ENCODE results near the gene PRIM1.
"Not testable (repeated sequence)": the region's sequence is repeated elsewhere in the genome, so short reads cannot be mapped to it uniquely, and the experiment has no call there.

The PRIM1 gene

DNA sequence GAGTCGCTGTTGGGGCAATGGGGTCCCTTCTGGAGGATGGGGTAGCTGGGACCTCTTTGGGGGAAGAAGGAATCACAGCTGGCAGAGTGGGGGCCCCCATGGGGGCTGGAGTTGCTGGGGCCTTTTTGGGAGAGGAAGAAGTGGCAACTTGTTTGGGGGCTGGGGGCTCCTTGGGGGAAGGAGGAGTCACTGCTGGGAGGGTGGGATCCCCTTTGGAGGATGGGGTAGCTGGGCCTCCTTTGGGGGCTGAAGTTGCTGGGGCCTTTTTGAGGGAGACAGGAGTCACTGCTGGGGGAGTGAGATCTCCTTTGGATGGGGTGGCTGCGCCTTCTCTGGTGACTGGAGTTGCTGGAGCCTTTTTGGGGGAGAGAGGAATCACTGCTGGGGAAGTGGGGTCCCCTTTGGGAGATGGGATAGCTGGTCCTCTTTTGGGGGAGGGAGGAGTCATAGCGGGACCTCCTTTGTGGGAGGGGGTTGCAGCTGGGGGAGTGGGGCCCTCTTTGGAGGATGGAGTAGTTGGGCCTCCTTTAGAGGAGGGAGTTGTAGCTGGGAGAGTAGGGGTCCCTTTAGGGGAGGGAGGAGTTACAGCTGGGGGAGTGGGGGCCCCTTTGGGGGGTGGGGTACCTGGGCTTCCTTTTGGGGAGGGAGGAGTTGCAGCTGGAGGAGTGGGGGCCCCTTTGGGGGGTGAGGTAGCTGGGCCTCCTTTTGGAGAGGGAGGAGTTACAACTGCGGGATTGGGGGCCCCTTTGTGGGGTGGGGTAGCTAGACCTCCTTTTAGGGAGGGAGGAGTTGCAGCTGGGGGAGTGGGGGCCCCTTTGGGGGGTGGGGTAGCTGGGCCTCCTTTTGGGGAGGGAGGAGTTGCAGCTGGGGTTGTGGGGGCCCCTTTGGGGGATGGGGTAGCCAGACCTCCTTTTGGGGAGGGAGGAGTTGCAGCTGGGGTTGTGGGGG, 34.9 kb downstream of the PRIM1 start:
- DNase-seq (ENCODE audit: low spot score): no peak

DNA sequence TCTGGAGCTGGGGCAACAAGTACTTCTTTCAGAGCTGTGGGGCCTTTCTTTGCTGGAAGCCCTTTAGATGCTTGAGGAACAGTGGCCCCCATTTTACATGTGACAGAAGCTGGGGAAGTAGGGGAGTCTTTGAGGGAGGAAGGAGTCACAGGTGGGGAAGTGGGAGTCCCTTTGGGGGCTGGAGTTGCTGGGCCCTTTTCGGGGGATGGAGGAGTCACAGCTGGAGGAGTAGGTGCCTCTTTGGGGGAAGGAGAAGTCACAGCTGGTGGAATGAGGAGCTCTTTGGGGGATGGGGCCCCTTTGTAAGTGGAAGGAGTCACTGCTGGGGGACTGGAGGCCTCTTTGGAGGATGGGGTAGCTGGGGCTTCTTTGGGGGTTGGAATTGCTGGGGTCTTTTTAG, 35.7 kb downstream of the PRIM1 start:
- DNase-seq (ENCODE audit: low spot score): no peak

DNA sequence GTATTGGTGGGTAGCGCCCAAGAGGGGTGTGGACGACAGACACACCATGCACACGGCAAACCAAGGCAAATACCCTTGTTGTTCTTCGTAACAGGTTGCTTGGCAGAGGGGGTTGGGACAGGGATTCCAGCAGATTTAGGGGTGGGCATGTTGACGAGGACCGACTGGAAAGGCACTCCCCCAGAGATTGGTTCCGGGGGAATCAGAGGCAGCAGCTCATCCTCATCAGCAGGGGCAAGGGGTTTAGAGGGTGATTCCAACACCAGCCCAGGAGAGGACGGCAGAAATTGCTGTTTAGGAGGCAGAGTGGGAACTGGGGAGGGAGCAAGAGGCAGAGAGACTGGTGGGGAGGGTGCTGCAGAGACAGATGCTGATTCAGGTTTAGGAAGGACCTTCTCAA, 36.3 kb downstream of the PRIM1 start:
- no peak for DNase-seq (ENCODE audit: low spot score)

DNA sequence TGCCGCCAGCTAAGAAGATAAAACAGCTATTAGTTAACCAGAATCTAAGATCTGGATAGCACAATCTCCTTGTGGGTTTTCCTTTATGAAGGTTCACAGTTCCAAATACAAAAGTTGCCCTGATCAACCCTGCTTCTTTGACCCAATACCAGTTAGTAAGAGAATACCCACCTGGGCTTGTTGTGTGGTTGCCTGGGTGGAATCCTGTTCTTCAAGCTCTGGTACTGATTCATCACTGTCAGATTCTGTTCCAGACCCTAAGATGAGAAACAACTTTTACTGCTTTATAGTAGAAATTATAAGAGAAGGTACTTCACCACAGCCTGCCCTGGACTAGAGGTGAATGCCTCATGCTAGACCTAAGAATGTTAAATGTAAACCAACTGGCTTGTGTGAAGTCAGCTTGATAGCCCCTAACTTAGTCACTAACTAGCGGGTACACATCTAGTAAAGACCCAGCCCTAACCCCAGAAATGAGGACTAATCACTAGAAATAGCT, 37.6 kb downstream of the PRIM1 start:
- no peak for DNase-seq (ENCODE audit: low spot score)

DNA sequence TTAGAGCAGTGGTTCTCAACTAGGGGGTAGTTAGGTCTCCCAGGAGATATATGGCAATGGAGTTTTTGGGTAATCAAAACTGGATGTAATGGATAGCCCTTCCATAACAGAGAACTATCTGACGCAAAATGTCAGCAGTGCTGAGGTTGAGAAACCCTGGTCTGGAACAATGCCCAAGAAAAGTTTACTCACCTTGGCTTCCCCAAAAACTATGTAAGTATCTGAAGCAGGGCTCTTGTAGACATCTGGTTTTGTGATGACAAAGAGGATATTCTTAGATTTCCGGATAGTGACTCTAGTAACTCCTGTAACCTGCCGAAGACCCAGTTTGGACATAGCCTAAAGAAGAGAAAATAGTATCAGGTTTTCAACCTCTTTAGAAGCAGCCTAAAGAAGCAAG, 38.8 kb downstream of the PRIM1 start:
- DNase-seq (ENCODE audit: low spot score): no peak

DNA sequence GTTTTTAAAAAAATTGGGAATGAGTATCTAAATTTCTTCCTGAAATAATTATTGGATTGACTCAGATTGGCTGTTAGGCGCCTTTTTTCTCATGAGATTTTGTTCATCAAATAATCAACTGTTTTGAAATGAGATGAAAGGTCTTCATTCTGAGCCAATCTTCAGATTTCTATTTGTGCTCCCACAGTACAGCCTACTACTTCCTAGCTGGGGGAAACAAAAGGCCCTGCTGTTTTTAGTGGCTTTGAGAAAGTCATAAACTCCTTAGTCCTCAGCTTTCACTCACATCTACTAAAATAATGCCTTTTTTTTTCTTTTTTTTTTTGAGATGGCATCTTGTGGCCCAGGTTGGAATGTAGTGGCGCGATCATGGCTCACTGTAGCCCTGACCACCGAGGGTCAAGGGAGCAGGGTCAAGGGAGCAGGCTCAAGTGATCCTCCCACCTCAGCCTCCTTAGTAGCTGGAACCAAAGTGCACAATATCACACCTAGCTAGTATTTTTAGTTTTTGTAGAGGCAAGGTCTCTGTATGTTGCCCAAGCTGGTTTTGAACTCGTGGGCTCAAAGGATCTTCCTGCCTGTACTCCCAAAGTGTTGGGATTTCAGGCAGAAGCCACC, 42.3 kb downstream of the PRIM1 start:
- no peak for DNase-seq (ENCODE audit: low spot score)

DNA sequence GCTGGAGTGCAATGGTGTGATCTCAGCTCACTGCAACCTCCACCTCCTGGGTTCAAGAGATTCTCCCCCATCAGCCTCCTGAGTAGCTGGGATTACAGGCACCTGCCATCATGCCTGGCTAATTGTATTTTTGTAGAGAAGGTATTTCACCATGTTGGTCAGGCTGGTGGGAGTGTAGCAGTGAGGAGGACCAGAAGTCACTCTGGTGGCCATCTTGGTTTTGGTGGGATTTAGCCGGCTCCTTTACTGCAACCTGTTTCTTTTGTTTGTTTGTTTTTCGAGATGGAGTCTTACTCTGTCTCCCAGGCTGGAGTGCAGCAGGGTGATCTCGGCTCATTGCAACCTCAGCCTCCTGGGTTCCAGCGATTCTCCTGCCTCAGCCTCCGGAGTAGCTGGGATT, 47.6 kb downstream of the PRIM1 start:
- not testable (repeated sequence) for DNase-seq (ENCODE audit: low spot score)

DNA sequence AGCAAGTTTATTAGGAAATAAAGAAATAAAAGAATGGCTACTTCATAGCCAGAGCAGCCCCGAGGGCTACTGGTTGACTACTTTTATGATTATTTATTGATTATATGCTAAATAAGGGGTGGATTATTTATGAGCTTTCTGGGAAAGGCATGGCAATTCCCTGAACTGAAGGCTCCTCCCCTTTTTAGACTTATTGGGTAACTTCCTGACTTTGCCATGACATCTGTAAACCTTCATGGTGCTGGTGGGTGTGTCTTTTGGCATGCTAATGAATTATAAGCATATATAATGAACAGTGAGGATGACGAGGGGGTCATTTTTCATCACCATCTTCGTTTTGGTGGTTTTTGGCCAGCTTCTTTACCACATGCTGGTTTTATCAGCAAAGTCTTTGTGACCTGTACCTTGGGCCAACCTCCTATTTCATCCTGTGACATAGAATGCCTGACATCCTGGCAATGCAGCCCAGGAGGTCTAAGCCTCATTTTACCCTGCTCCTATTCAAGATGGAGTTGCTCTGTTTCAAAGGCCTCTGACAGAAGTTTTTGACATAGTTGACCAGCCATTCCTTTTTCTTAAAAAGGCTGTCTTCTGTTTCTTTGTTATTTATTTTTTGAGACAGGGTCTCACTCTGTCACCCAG, 53.0 kb downstream of the PRIM1 start:
- no peak for DNase-seq (ENCODE audit: low spot score)

DNA sequence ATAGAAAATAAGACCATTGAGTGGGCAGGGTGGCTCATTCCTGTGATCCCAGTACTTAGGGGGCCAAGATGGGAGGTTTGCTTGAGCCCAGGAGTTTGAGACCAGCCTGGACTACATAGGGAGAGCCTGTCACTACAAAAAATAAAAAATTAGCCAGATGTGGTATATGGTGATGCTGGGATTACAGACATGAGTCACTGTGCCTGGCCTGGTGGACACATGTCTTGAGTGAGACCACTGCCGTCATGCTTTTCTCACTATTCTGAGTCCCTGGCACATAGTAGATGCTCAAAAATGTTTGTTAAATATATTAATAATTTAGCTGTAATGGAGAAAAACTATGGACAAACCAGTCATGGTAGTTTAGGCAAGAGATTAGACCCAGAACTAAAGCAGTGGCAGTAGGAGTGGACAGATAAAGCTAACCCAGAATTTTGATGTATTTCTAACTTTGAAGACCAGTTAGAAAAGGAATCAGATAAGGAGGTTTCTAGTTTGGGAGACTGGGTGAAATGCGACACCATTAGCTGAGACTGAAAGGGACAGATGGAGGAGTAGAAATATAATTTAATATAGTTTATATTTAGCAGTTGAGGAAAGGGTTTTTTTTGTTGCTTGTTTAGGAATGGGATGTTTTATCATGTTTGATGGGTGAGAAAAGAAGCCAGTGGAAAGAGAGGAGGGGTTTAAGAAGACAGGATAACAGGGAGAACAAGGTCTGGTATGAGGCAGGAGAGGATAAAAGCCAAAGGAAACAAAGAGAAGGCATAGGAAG, 56.6 kb downstream of the PRIM1 start:
- no peak for DNase-seq (ENCODE audit: low spot score)

DNA sequence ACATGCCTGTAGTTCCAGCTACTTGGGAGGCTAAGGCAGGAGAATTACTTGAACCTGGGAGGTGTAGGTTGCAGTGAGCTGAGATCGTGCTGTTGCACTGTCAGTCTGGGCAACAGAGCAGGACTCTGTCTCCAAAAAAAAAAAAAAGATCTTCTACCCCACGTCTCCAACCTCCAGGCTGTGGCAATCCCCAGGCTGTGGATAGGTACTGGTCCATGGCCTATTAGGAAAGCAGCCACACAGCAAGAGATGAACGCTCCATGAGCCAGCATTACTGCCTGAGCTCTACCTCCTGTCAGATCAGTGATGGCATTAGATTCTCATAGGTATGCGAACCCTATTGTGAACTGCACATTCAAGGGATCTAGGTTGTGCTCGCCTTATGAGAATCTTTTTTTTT, 58.0 kb downstream of the PRIM1 start:
- no peak for DNase-seq (ENCODE audit: low spot score)

DNA sequence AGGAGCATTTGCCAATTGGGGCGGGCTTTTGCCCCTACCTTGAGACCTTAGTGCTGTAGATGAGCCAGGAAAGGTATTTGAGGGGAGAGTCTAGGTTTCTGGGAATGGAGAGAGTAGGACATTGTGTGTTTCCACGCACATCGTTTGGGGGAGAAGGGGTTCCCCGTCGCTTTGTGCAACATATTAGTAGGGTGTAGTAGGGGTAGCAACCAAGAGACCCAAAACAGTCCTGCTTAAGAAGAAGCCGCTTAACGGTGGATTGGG, 63.3 kb downstream of the PRIM1 start:
- no peak for DNase-seq (ENCODE audit: low spot score)

DNA sequence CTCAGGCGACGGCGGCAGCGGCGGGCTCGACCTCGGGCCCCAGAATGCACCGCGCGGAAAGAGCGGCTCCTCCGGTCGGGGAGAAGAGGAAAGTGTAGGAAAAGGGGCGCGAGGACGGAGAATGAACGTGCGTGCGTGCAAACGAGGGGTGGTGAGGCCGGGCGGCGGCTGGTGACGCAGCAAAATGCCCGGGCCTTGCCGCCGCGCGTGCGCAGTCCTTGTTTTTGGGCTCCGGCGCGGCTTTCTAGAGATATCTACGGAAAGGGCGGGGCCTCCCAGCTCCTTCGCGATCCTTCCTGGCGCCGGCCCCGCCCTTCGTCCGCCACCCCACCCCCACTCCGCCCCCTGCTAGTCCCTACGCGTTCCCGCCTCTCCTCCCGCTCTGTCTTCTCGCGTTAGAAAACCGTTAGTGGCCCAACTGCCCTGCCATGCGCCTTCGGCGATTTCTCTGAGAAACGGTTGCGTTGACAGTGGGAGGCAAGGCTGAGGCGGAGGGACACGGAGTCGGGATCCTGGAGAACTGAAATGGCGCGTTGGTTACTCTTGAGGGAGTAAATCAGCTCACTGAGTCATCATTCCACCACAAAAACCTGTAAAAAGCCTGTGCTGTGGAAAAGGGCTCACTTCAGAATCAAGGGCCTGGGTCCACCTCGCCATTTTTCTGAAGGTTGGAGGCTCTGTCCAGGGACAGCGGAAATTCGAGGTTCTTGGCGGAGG, 63.8 kb downstream of the PRIM1 start, which contains the start of gene PTGES3:
TSS of gene PTGES3 (minus strand) at position 156 of the 717 bp plus-strand sequence. CDS start 285 bp downstream, outside the sequence.
- DNase-seq (ENCODE audit: low spot score): peak; percentile 98

DNA sequence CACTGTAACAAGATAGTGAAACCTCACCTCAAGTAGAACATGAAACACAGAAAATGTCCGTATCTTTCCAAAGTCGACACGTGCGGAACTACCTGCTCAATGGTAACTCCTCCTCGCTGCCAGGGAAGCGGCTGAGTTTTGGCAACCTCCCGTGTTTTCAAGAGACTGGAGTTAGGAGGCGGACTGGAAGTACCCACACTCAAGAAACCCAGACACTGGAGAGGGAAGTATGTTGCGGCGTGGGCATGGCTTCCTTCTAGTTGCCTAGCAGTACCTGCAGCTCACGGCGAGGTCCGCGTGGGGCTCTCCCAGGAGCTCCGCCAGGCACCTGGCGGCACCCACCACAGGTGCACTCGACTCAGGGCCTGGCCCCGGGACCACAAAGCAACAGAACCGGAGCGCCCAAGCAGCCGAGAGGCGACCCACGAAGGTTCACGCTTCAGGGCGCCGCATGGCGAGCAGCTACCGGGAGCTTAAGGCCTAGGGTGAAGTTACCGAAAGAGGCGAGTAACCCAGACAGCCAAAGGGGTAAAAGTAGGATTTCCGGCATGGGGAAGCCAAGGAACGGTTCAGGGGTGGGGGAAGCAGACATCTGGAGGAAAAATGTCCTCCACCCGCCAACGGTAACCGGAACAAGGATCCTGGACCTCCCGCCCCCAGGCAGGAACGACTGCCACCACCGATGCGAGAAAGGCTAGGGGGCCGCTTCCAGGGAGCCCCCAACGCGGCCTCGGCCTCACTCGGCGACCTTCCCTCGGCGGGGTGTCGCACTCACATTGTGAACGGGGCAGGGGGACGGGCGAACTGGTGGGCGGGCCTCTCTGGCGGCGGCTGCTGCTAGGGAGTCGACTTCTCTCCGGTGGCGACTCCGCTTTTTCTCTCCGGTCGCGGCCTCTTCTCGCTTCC, 64.6 kb downstream of the PRIM1 start:
- peak; percentile 39 for DNase-seq (ENCODE audit: low spot score)

DNA sequence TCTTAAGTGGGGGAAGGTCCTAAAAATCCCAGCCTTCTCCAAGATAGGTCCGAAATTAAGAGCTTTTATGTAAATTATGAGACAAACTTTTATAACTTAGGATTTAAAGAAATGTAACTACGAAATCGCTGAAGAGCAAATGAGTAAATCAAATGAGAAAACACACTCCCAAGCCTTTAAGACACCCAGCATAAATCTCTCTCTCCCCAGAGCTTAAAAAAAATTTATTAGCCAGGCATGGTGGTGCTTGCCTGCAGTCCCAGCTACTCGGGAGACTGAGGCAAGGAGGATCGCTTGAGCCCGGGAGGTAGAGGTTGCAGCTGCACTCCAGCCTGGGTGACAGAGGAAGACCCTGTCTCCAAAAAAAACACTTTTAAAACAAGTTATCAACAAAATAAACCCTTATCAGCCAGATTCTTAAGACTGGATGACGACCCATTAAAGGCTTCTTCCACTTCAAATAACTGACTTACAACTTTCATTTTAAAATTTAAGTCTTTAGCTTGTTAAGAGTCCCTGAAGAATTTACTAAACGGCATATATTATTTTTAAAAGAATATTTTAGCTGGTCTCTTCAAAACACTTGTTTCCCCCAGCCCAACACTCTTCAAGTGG, 67.3 kb downstream of the PRIM1 start:
- DNase-seq (ENCODE audit: low spot score): no peak

DNA sequence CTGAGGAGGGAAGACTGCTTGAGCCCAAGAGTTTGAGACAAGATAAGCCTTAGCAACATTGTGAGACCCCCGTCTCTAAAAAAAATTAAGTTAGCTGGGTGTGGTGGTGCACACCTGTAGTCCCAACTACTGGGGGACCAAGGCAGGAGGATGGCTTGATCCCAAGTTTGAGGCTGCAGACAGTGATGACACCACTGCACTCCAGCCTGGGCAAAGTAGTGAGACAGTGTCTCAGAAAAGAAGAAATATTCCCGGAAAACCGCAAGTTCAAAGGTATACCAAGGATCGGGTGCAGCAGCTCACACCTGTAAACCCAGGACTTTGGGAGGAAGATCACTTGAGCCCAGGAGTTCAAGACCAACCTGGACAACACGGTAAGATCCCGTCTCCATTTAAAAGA, 69.8 kb downstream of the PRIM1 start:
- DNase-seq (ENCODE audit: low spot score): no peak
